K562 (cell line): ENCODE measurements around the gene PSMG3. TPM values are rescaled to one million over a fixed set of nuclear protein-coding genes. Genes with fewer than 3 reads are reported as not detected.

Experiments used
- ATAC-seq: fragments of 200-7000 bp; cut with Tn5 transposase; 3 replicates; pipeline ENCODE4 v1.9.1; 2020; ENCODE audit warnings: moderate library complexity
- BruUV-seq: library from RNA; stranded (reverse); fragments of 400-500 nt; replicated peaks from 2 replicates; lab custom pipeline; 2021; lab: Mats Ljungman, UMichigan
- CTCF ChIA-PET: fragments of 300-600 bp; formaldehyde crosslinking; extraction: SDS; loops from one replicate; lab custom pipeline; 2021; ENCODE audit warnings: low intra/inter-chr PET ratio; lab: Yijun Ruan, JAX
- POLR2A ChIA-PET: fragments of 300-600, 350-650 bp; sonication (Branson Sonifier 250); formaldehyde crosslinking; extraction: SDS; loops from one replicate; lab custom pipeline; 2021; ENCODE audit warnings: antibody characterized with exemption, inconsistent platforms; lab: Yijun Ruan, JAX
- DNase-seq, 4 experiments: peaks; one replicate each; pipeline versions ENCODE4 v3.0.0 to v3.0.0-alpha.2; 2011 to 2018; ENCODE audit warnings: low spot score in 3 of 4, mixed read lengths in 3 of 4; ENCODE audit errors: extremely low read depth in 1 of 4
- FAIRE-seq: peaks from 2 replicates; lab custom pipeline; 2011; peaks lifted over from hg19 to GRCh38; lab: Jason Lieb, UNC
- H2AFZ ChIP-seq: 2 replicates; pipeline ENCODE4 v1.6.0; 2011; ENCODE audit warnings: low read depth, low read length, control low read depth, inconsistent platforms
- H3K27ac ChIP-seq: fragments of 200-600 bp; 3 replicates; pipeline ENCODE4 v1.8.0; 2011; ENCODE audit warnings: low read depth, mild to moderate bottlenecking, control low read depth, inconsistent platforms, low read length, moderate library complexity, mixed read lengths; ENCODE audit errors: extremely low read depth
- H3K27me3 ChIP-seq, 2 experiments: fragments of 300-600 bp in 1 of 2; 2 replicates in 1 of 2; 3 replicates in 1 of 2; pipeline versions ENCODE4 v1.6.0 to v1.8.0; 2011; ENCODE audit warnings: inconsistent platforms in 2 of 2, low read length in 2 of 2, mild to moderate bottlenecking in 1 of 2, mixed read lengths in 1 of 2, moderate library complexity in 1 of 2; ENCODE audit not compliant: control insufficient read depth in 2 of 2, insufficient read depth in 2 of 2
- H3K36me3 ChIP-seq: fragments of 300-600 bp; 3 replicates; pipeline ENCODE4 v1.8.0; 2011; ENCODE audit warnings: mild to moderate bottlenecking, low read length, inconsistent platforms; ENCODE audit not compliant: control insufficient read depth, insufficient read depth
- H3K4me1 ChIP-seq, 2 experiments: fragments of 200-600 bp in 1 of 2; replicated peaks in 1 of 2; 2 replicates in 1 of 2; 3 replicates in 1 of 2; pipeline versions ENCODE4 v1.5.1 to v1.8.0; 2011; ENCODE audit warnings: inconsistent platforms in 2 of 2, low read length in 2 of 2, mild to moderate bottlenecking in 1 of 2, mixed read lengths in 1 of 2, moderate library complexity in 1 of 2; ENCODE audit not compliant: control insufficient read depth in 2 of 2, insufficient read depth in 2 of 2
- H3K4me2 ChIP-seq: 2 replicates; pipeline ENCODE4 v1.6.1; 2011; ENCODE audit warnings: low read length, control low read depth, inconsistent platforms, mixed read lengths; ENCODE audit not compliant: insufficient read depth
- H3K4me3 ChIP-seq: fragments of 200-600 bp; sonication (generic), shearing (Covaris generic); 2 replicates; pipeline ENCODE4 v1.5.1; 2016; ENCODE audit warnings: control low read depth, inconsistent platforms
- H3K79me2 ChIP-seq: fragments of 200-600 bp; 3 replicates; pipeline ENCODE4 v1.8.0; 2011; ENCODE audit warnings: low read length, inconsistent platforms; ENCODE audit not compliant: control insufficient read depth, insufficient read depth
- H3K9ac ChIP-seq, 2 experiments: 2 replicates each; pipeline versions ENCODE4 v1.6.0 to v1.6.1; 2011; ENCODE audit warnings: low read depth in 2 of 2, low read length in 2 of 2, control low read depth in 1 of 2, inconsistent platforms in 1 of 2, mild to moderate bottlenecking in 1 of 2, mixed read lengths in 1 of 2; ENCODE audit not compliant: insufficient read depth in 1 of 2
- H3K9me1 ChIP-seq: one replicate; pipeline ENCODE4 v1.6.0; 2011; ENCODE audit warnings: inconsistent platforms, mild to moderate bottlenecking, low read length, moderate library complexity; ENCODE audit not compliant: control insufficient read depth, insufficient read depth
- H3K9me3 ChIP-seq: replicated peaks from 2 replicates; pipeline ENCODE4 v1.5.1; 2011; ENCODE audit warnings: low read depth, low read length, inconsistent platforms; ENCODE audit not compliant: control insufficient read depth, insufficient read depth
- H4K20me1 ChIP-seq: replicated peaks from 2 replicates; pipeline ENCODE4 v1.6.1; 2011; ENCODE audit warnings: low read length, inconsistent platforms, mixed read lengths; ENCODE audit not compliant: control insufficient read depth, insufficient read depth
- BCOR ChIP-seq: fragments of 450-650 bp; IDR thresholded peaks from 2 replicates; pipeline ENCODE4 v1.6.1; 2016
- BHLHE40 ChIP-seq: IDR thresholded peaks from 2 replicates; pipeline ENCODE4 v1.6.1; 2011; ENCODE audit warnings: low read length, improper control_type of control experiment
- HOXB6 ChIP-seq: fragments of 250-450 bp; sonication (Bioruptor Pico); IDR thresholded peaks from 2 replicates; pipeline ENCODE4 v1.5.1; 2022; ENCODE audit warnings: mild to moderate bottlenecking, borderline replicate concordance
- NCOA2 ChIP-seq, 2 experiments: fragments of 450-650 bp; IDR thresholded peaks; 2 replicates each; pipeline ENCODE4 v1.6.1; 2018; ENCODE audit warnings: mild to moderate bottlenecking in 2 of 2, moderate library complexity in 1 of 2; ENCODE audit not compliant: partially characterized antibody in 2 of 2
- POLR2G ChIP-seq: fragments of 200-400 bp; formaldehyde crosslinking; IDR thresholded peaks from 2 replicates; pipeline ENCODE4 v1.6.1; 2017; ENCODE audit warnings: low read depth, mild to moderate bottlenecking, antibody characterized with exemption, low read length, moderate library complexity
- XRCC5 ChIP-seq: fragments of 200-400 bp; formaldehyde crosslinking; IDR thresholded peaks from 2 replicates; pipeline ENCODE4 v1.6.1; 2017; ENCODE audit warnings: low read depth, mild to moderate bottlenecking, low read length
- ZFP1 ChIP-seq: fragments of 450-650 bp; formaldehyde crosslinking; IDR thresholded peaks from 2 replicates; pipeline ENCODE4 v1.4.0; 2020; ENCODE audit warnings: mild to moderate bottlenecking, mixed read lengths
- WGBS: fragments of 100-300 bp; shearing (Covaris generic); methylation state at CpG from one replicate; pipeline ENCODE4 v1.1.6; 2016; ENCODE audit warnings: low coverage, mixed read lengths; ENCODE audit not compliant: insufficient coverage; ENCODE audit errors: missing lambda C conversion rate; 5-methylcytosine and 5-hydroxymethylcytosine counted together
- in situ Hi-C: fragments of 300-500 bp; cut with MboI; formaldehyde crosslinking; loops from 4 replicates; pipeline ENCODE4 v1.15.0; 2018; ENCODE audit warnings: inconsistent platforms, mixed read lengths
- intact Hi-C: fragments of 100-400 bp; cut with micrococcal nuclease; formaldehyde crosslinking; loops from 2 replicates; pipeline ENCODE4 v1.14.2; 2022
- polyA plus RNA-seq, 8 experiments: library from polyadenylated mRNA; depleted of rRNA in 4 of 8; stranded (reverse) in 5 of 8; unstranded in 3 of 8; fragments of >200 nt; fragmentation: Nextera tagmentation in 2 of 8; fragmentation: Illumina TruSeq in 1 of 8; extraction: Ambion mirVana in 2 of 8; extraction: Trizol in 1 of 8; gene quantifications; 2 replicates each; pipeline versions ENCODE4 v1.2.1 to v1.2.3, GENCODE V29; 2011 to 2014; ENCODE audit warnings: inconsistent platforms in 1 of 8, missing spikeins in 1 of 8
- total RNA-seq, 7 experiments: library from RNA; depleted of rRNA in 6 of 7; stranded (reverse); fragments of >200 nt in 6 of 7; fragmentation: Illumina TruSeq in 2 of 7; extraction: Trizol in 2 of 7; gene quantifications; 2 replicates each; pipeline versions ENCODE4 v1.2.1 to v1.2.3, GENCODE V29; 2011 to 2021; ENCODE audit warnings: low replicate concordance in 1 of 7
- TF ChIP-seq, protein P1 (sequence below), 3 experiments: fragments of 200-800 bp in 1 of 3; sonication (Bioruptor generic) in 1 of 3; sonication (generic) in 1 of 3; formaldehyde crosslinking in 1 of 3; IDR thresholded peaks; 2 replicates each; pipeline versions ENCODE4 v1.6.1 to v1.8.0; 2016 to 2022; ENCODE audit warnings: mild to moderate bottlenecking in 2 of 3, missing compliant biosample characterization in 2 of 3, missing genetic modification characterization in 2 of 3, missing genetic modification reagents in 1 of 3

PSMG3 gene
- total and polyA plus RNA-seq, 9 of the 15 experiments (the other 6 are each of a cell fraction or from before 2014, with no cell fraction given): 34.8 to 122 (median 80.1) TPM

- CTCF ChIA-PET: no interaction called here
- ATAC-seq: no peak
- intact Hi-C loops: no loop called here
- Histone ChIP-seq H3K27me3 (peaks cover 25 to 65% of the 10 kb centered on the region in 2 experiments), H3K4me3 (no peak overlapping the region), H3K9ac (peak overlapping the region in 1 of 2 experiments; percentile 27; a peak in 1 of 4 replicates)
- 3% methylated on average over 22 of the region's 24 CpGs for WGBS
- DNase-seq: no peak
- no peak for TF ChIP-seq NCOA2 (IDR thresholded peaks at IDR 0.05; ENCODE audit: partially characterized antibody in 2 of 2)
- TF ChIP-seq, all 486 proteins: peak for 0
- FAIRE-seq: no peak
- H3K4me2 ChIP-seq: no peak overlapping the region
- no peaks in the 10 kb centered on the region for H3K79me2 ChIP-seq
- no peaks in the 10 kb centered on the region for H3K36me3 ChIP-seq
- in situ Hi-C loops: no loop called here
- POLR2A ChIA-PET: no interaction called here
- no peaks in the 10 kb centered on the region for H3K9me3 ChIP-seq
- no TSS peak for BruUV-seq
- no peaks in the 10 kb centered on the region for H3K9me1 ChIP-seq
- H3K27ac ChIP-seq: no peak overlapping the region
- H3K4me1 ChIP-seq: peaks cover 0 to 25% of the 10 kb centered on the region in 2 experiments; a peak in 2 of 5 replicates
- peaks cover 8% of the 10 kb centered on the region; the same call in 1 of the 2 replicates for H4K20me1 ChIP-seq
- no peak overlapping the region for H2AFZ ChIP-seq
Observed at GRCh38 chr7:1610013-1610677, 40.3 kb upstream of the PSMG3 start.

DNA sequence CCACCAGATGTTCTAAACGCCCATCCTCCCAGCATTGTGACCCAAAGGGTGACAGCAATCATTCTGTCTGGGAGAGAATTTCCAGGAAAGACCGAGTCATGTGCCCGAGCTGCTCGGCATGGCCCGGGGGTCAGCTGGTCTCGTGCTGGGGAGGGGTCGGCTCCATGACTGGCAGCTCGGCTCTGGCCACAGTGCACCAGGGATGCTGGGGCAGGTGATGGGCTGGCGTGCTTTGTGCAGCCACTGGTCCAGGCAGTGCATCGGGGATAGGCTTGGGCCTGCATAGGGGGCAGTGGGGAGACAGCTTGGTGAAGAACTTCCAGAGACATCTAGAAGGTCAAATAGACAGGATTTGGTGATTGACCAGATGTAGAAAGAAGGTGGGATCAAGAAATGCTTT is 39.2 kb upstream of the PSMG3 start:
- Histone ChIP-seq H3K27me3 (peaks cover 31 to 67% of the 10 kb centered on the region in 2 experiments; a peak in 4 of 5 replicates), H3K79me2 (no peaks in the 10 kb centered on the region), H3K9me1 (no peaks in the 10 kb centered on the region), H3K36me3 (no peaks in the 10 kb centered on the region), H3K27ac (no peak overlapping the region), H3K9ac (no peak overlapping the region), H3K4me2 (no peak overlapping the region), H3K4me1 (peaks cover 0 to 24% of the 10 kb centered on the region in 2 experiments; a peak in 2 of 5 replicates), H3K4me3 (no peak overlapping the region), H3K9me3 (no peaks in the 10 kb centered on the region), H2AFZ (no peak overlapping the region), H4K20me1 (peaks cover 8% of the 10 kb centered on the region; the same call in 1 of the 2 replicates)
- intact Hi-C loops (no loop called here), in situ Hi-C loops (no loop called here)
- WGBS: 3% methylated on average over 10 of the region's 10 CpGs
- FAIRE-seq: no peak
- ChIA-PET CTCF (no interaction called here), POLR2A (interaction anchor here (0.7 kb wide), 1 partner anchor 58 kb away, joined by 3 read pairs; no protein-coding TSS in a partner anchor)
- no TSS peak for BruUV-seq
- no peak for ATAC-seq
- TF ChIP-seq POLR2G (no peak), HOXB6 (CRISPR knock-in tag) (no peak), BCOR (no peak), BHLHE40 (0 out of 2 replicates have a peak, but pooled peaks have one; percentile 21), ZFP1 (no peak), XRCC5 (no peak)
- TF ChIP-seq, protein P1, sequence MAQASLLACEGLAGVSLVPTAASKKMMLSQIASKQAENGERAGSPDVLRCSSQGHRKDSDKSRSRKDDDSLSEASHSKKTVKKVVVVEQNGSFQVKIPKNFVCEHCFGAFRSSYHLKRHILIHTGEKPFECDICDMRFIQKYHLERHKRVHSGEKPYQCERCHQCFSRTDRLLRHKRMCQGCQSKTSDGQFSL (CRISPR knock-in tag; IDR thresholded peaks at IDR 0.05): no peak
- TF ChIP-seq, protein P1 (tag; IDR thresholded peaks at IDR 0.05): no peak
- DNase-seq: no peak
